ENCODE results near the gene FBXO45.

GRCh38 chr3:196559826-196560225, 8.6 kb upstream of the FBXO45 start:
- TF ChIP-seq CEBPB (IDR thresholded peaks at IDR 0.05; ENCODE audit: borderline replicate concordance, low read depth, low read length) (no peak), SIN3A (IDR thresholded peaks at IDR 0.05; ENCODE audit: borderline replicate concordance, low read depth, low read length) (no peak), CTCF (CRISPR knock-in tag; IDR thresholded peaks at IDR 0.05) (no peak), POLR2A (IDR thresholded peaks at IDR 0.05; ENCODE audit: insufficient read depth in 1 of 2, low read depth in 2 of 2, low read length in 2 of 2) (no peak), ZBTB25 (CRISPR knock-in tag; IDR thresholded peaks at IDR 0.05) (no peak), ZNF772 (CRISPR knock-in tag; IDR thresholded peaks at IDR 0.05) (no peak), ZGPAT (CRISPR knock-in tag; IDR thresholded peaks at IDR 0.05) (no peak), NAIF1 (CRISPR knock-in tag; IDR thresholded peaks at IDR 0.05; ENCODE audit: borderline replicate concordance) (no peak), CHCHD3 (CRISPR knock-in tag; IDR thresholded peaks at IDR 0.05) (no peak), NFYC (CRISPR knock-in tag; IDR thresholded peaks at IDR 0.05) (no peak)
